NK-92 (cell line): ENCODE data around the gene CREB5.
"Not testable (repeated sequence)": the region's sequence is repeated elsewhere in the genome, so short reads cannot be mapped to it uniquely, and the experiment has no call there.

Experiments
- DNase-seq: peaks from one replicate; lab custom pipeline; 2025; ENCODE audit not compliant: unreplicated experiment; lab: John Stamatoyannopoulos, UW

Gene CREB5

DNA sequence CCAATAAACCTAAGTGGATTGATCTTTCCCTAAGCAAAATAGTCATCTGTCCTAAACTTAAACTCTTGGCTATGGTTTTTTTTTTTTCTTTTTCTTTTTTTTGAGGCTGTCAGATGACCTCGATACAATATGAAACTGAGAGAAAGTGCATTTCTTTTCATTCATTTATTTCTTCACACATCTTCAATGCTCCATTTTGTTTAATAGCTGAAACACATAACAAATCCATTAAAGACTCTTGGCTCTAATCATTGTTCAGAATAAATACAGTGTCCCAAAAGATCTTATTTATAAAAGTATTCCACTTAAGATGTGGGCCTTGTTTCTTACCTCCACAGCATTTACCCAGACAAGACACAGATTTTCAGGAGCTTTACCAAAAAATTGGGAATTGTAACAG is 350.3 kb downstream of the CREB5 start:
- DNase-seq: no peak

- DNase-seq: no peak
Measured at GRCh38 chr7:28766359-28766758, 354.0 kb downstream of the CREB5 start.

GRCh38 chr7:28767356-28767755 is 355.0 kb downstream of the CREB5 start:
- DNase-seq: no peak

DNA sequence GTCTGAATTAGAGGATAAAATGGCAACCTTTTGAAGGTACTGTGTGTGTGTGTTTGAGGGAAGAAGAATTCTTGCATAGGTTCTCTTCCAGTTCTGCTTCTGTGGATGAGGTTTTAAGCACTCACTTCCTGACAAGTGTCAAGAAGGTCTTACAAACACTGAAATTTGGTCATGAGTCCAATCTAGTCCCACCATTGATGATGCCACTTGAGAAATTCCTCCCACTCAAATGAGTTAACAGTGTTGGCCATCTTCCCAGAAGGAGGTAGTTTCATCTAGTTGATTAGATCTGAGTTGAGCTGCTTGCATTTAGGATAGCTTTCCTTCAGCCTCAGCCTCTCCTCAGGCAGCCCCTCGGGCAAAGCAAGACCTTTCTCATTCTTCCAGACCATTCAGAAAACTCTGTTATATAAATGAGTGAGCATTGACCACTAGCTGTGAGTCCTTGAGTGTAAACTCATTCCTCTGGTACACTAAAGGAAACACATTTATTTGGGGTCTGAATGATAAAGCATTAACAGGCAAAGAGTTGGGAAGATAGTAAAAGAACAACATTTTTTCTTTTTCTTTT is 356.3 kb downstream of the CREB5 start:
- no peak for DNase-seq

- no peak for DNase-seq
Measured at GRCh38 chr7:28771906-28772622, 359.7 kb downstream of the CREB5 start.

GRCh38 chr7:28773423-28774145 is 361.3 kb downstream of the CREB5 start:
- no peak for DNase-seq

GRCh38 chr7:28774261-28774988 is 362.1 kb downstream of the CREB5 start:
- DNase-seq: no peak

DNA sequence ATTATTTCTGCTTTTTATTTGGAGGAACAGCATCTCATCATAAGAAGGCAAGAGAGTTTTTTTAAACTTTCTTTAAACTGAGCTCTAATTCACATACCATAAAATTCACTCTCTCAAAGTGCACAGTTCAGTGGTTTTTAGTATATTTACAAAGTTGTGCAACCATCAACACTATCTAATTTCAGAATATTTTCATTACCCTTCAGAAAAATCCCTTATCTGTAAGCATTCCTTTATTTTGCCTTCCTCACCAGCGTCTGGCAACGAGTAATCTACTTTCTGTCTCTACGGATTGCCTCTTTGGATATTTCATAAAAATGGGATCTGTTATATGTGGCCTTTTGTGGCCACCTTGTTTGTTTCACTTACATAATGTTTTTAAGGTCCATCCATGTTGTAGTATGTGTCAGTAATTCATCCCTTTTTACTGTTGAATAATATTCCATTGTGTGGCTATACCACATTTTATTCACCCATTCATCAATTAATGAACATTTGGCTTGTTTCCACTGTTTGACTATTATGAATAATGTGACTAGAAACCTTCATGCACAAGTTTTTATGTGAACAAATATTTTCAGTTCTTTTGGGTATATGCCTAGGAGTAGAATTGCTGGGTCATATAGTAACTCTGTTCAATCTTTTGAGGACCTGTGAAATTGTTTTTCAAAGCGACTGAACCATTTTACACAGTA is 364.3 kb downstream of the CREB5 start:
- DNase-seq: no peak

GRCh38 chr7:28778786-28779185 is 366.5 kb downstream of the CREB5 start:
- DNase-seq: no peak

DNA sequence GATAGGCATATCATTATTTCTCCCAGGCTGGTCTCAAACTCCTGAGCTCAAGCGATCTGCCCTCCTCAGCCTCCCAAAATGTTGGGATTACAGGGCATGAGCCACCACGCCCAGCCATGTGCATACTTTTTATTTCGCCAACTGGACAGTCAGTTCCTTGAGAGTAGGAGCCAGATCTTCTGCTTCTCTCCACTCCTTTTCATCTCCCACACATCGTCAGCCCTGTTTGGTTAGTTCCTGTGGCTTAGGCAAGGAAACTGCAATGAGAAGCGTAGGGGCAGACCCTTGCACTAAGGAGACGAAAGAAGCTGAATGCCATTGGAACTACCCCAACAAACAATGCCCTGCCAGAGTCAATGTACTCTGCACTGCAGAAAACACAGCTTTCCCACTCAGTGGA is 367.6 kb downstream of the CREB5 start:
- no peak for DNase-seq

GRCh38 chr7:28782362-28782761 is 370.0 kb downstream of the CREB5 start:
- DNase-seq: no peak

DNA sequence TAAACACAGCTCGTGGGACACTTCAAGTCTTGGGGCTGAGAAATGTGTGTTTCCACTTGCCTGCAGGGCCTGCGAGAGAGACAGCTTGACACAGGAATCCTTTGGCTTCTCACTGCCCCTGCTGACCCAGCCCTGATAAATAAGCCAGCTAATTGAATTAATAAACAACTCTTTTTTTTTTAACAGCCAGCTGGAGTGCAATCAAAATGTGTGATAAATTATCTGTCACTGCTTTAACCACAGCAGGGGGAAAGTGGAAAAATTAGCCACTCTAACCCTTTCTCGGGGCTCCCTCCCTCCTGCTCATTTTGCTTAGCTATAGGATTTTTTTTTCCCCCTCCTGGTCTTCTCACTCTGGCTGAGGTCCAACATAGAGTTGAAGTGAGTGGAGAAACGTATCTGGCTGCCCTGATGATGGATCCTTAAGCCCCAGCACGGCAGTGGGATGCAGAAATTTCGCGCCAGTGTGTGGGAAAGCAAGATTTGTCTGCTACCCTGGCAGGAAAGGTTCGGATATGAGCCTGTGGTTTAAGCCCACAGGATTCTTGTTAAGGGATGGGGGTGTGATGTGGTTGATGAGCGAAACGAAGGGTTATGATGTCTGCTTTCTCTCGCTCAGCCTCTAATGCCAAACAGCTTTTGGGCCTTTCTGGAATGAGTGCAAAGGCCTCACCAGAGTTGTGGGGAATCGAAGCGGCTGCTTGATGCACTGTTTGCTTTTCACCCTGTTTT is 372.0 kb downstream of the CREB5 start:
- no peak for DNase-seq

- DNase-seq: no peak
Measured at GRCh38 chr7:28785041-28785995, 373.0 kb downstream of the CREB5 start.

DNA sequence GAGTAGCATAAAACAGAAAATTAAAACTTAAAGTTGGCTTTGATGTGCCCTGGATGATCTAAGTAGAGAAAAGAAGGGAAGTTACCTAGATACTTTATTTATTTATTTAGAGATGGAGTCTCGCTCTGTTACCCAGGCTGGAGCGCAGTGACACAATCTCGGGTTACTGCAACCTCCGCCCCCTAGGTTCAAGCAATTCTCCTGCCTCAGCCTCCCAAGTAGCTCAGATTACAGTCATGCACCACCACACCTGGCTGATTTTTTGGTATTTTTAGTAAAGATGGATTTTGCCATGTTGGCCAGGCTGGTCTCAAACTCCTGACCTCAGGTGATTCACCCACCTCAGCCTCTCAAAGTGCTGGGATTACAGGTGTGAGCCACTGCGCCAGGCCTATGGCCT is 373.8 kb downstream of the CREB5 start:
- not testable (repeated sequence) for DNase-seq

GRCh38 chr7:28787106-28787505 is 374.8 kb downstream of the CREB5 start:
- no peak for DNase-seq

DNA sequence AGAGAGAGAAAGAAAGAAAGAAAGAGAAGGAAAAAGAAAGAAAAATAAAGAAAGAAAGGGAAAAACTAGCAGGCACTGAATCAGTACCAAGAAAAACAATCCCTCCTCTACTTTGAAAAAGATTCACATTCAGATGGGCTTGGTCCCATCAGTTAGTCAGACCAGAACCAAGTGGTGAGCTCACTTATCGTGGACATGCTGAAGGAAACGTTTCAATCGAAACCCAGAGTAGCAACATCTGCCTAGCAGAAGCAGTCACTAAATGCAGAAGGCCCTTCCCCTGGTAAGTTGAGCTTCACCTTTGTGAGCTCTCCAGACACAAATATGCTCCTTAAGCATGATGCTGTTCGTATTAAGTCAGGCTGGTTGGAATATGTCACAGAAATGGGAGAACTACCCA is 378.1 kb downstream of the CREB5 start:
- no peak for DNase-seq

- DNase-seq: no peak
Measured at GRCh38 chr7:28792858-28793257, 380.5 kb downstream of the CREB5 start.

DNA sequence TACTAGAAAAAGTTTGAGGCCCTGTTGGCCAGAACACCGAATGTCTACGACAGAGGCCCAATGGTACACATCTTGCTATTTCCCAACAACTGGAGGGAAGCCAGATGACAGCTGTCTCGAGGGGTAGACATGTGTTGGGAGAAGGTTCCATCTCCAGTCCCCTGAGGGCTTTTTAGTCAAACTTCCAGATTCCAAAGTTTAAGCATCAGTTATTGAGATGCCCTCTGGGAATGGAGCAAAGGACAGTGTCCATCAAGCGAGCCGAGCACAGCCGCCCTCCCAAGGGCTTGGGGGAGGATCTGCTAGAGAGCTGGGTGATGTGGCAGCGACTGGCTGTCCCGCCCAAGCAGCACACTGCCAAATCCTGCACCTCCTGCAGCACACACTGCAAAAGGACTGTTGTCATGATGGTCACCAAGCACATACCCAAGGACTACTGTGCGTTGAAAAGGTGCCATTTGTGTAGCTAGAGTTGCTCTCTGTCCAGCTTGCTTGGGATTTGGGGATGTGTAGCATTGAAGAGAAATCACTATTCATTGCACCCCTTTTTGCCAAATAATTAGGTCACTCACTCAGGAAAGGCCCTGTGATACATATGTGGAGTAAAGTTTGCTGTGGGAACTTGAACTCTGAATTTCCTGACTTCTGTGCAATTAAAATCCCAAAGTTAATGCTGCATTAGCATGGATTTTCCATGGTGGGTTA is 381.2 kb downstream of the CREB5 start:
- DNase-seq: no peak

- DNase-seq: no peak
Measured at GRCh38 chr7:28798274-28798673, 386.0 kb downstream of the CREB5 start.
